Body of pancreas (tissue), 4 donors: Measurements from ENCODE around the gene ZNF513. TPM values are rescaled to one million over a fixed set of nuclear protein-coding genes. Genes with fewer than 3 reads are reported as not detected.

Experiments
- ATAC-seq: fragments of 150-250 bp; one replicate; pipeline ENCODE4 v1.9.1; 2016
- DNase-seq, 4 donors: peaks; one replicate each; pipeline ENCODE4 v3.0.0-alpha.2; 2019
- H3K27ac ChIP-seq, 4 donors: fragments of 200-600 bp; sonication (generic); 1 replicate in 3 of 4; 2 replicates in 1 of 4; pipeline versions ENCODE4 v1.5.1 to v1.6.1; 2016 to 2019; ENCODE audit warnings: mild to moderate bottlenecking in 1 of 4, mixed read lengths in 1 of 4, moderate library complexity in 1 of 4
- H3K27me3 ChIP-seq, 2 donors: fragments of 200-600 bp; sonication (generic); one replicate each; pipeline ENCODE4 v1.6.0; 2016; ENCODE audit warnings: mild to moderate bottlenecking in 1 of 2
- H3K36me3 ChIP-seq, 2 donors: fragments of 200-600 bp; sonication (generic); replicated peaks in 1 of 2; 2 replicates each; pipeline ENCODE4 v1.5.1; 2016; ENCODE audit warnings: low read depth in 2 of 2; ENCODE audit not compliant: insufficient read depth in 1 of 2
- H3K4me1 ChIP-seq: fragments of 200-600 bp; sonication (generic); one replicate; pipeline ENCODE4 v1.6.0; 2016
- H3K4me3 ChIP-seq, 2 donors: fragments of 200-600 bp; sonication (generic); 1 replicate in 1 of 2; 2 replicates in 1 of 2; pipeline ENCODE4 v1.5.1; 2016 to 2019
- H3K9me3 ChIP-seq, 3 donors: fragments of 200-600 bp; sonication (generic); 1 replicate in 2 of 3; 2 replicates in 1 of 3; pipeline ENCODE4 v1.5.1; 2016
- CTCF ChIP-seq, 7 experiments: fragments of 450-650 bp in 4 of 7; fragments of 200-600 bp in 3 of 7; sonication (generic) in 3 of 7; IDR thresholded peaks; one replicate each; pipeline ENCODE4 v1.5.1; 2016 to 2019; ENCODE audit warnings: antibody characterized with exemption in 7 of 7
- POLR2A ChIP-seq, 3 donors: fragments of 450-650 bp; IDR thresholded peaks; one replicate each; pipeline ENCODE4 v1.6.1; 2016; ENCODE audit warnings: antibody characterized with exemption in 3 of 3, mild to moderate bottlenecking in 2 of 3
- WGBS, 2 donors: methylation state at CpG; one replicate each; pipeline ENCODE4 v1.1.5; 2017; 5-methylcytosine and 5-hydroxymethylcytosine counted together
- intact Hi-C: fragments of 100-400 bp; cut with DNase I; formaldehyde crosslinking; loops from one replicate; pipeline ENCODE4 v1.15.1; 2023
- total RNA-seq, 2 donors: library from RNA; depleted of rRNA; stranded (reverse); fragments of >200 nt; gene quantifications; one replicate each; pipeline ENCODE4 v1.1.0, GENCODE V29; 2016

ZNF513 gene
- total RNA-seq, 2 donors from 2014 or later = 11.7 to 22.1 TPM

GRCh38 chr2:27377618-27378095 is 2.9 kb downstream of the ZNF513 start:
- no peaks in the 10 kb centered on the region for H3K27me3 ChIP-seq
- no peak overlapping the region for H3K27ac ChIP-seq
- DNase-seq (no peak), ATAC-seq (no peak)
- H3K4me1 ChIP-seq = peaks cover 29% of the 10 kb centered on the region
- TF ChIP-seq CTCF (IDR thresholded peaks at IDR 0.05) = no peak
- TF ChIP-seq POLR2A (IDR thresholded peaks at IDR 0.05) = no peak
- intact Hi-C loops = no loop called here
- H3K36me3 ChIP-seq = peaks cover 17 to 28% of the 10 kb centered on the region in 2 donors
- 78 to 82% methylated on average over 9 to 18 of the region's 18 CpGs for WGBS, 2 donors
- no peaks in the 10 kb centered on the region for H3K9me3 ChIP-seq
- H3K4me3 ChIP-seq = no peak overlapping the region

GRCh38 chr2:27376866-27377617 is 3.5 kb downstream of the ZNF513 start:
- ATAC-seq (no peak), DNase-seq (no peak)
- H3K4me1 ChIP-seq = peaks cover 35% of the 10 kb centered on the region
- no peak for TF ChIP-seq POLR2A (IDR thresholded peaks at IDR 0.05)
- no peak for TF ChIP-seq CTCF (IDR thresholded peaks at IDR 0.05)
- WGBS, 2 donors = 63 to 72% methylated on average over 9 to 10 of the region's 10 CpGs
- H3K27ac ChIP-seq = no peak overlapping the region
- intact Hi-C loops = no loop called here
- no peaks in the 10 kb centered on the region for H3K9me3 ChIP-seq
- H3K27me3 ChIP-seq = no peaks in the 10 kb centered on the region
- H3K4me3 ChIP-seq = no peak overlapping the region
- peaks cover 17 to 28% of the 10 kb centered on the region in 2 donors for H3K36me3 ChIP-seq

- no peak for TF ChIP-seq POLR2A (IDR thresholded peaks at IDR 0.05)
- TF ChIP-seq CTCF (IDR thresholded peaks at IDR 0.05) = no peak
- Histone ChIP-seq H3K36me3 (peaks cover 17 to 28% of the 10 kb centered on the region in 2 donors), H3K27ac (no peak overlapping the region), H3K4me3 (no peak overlapping the region), H3K9me3 (no peaks in the 10 kb centered on the region), H3K27me3 (no peaks in the 10 kb centered on the region), H3K4me1 (peaks cover 40% of the 10 kb centered on the region)
- WGBS, 2 donors = 81 to 85% methylated on average over 13 to 16 of the region's 16 CpGs
- no peak for ATAC-seq
- DNase-seq = no peak
- intact Hi-C loops = no loop called here
Observed at GRCh38 chr2:27376151-27376865, 4.2 kb downstream of the ZNF513 start.

- 88 to 95% methylated on average over 15 to 20 of the region's 20 CpGs for WGBS, 2 donors
- Histone ChIP-seq H3K27ac (no peak overlapping the region), H3K4me1 (peaks cover 38% of the 10 kb centered on the region), H3K27me3 (no peaks in the 10 kb centered on the region), H3K4me3 (no peak overlapping the region), H3K9me3 (no peaks in the 10 kb centered on the region), H3K36me3 (peaks cover 17 to 28% of the 10 kb centered on the region in 2 donors)
- no peak for TF ChIP-seq POLR2A (IDR thresholded peaks at IDR 0.05)
- no peak for ATAC-seq
- intact Hi-C loops = no loop called here
- DNase-seq = no peak
Observed at GRCh38 chr2:27375513-27376099, 4.9 kb downstream of the ZNF513 start.

- H3K9me3 ChIP-seq = no peaks in the 10 kb centered on the region
- H3K36me3 ChIP-seq = peaks cover 17 to 29% of the 10 kb centered on the region in 2 donors
- H3K27ac ChIP-seq = no peak overlapping the region
- no peak for TF ChIP-seq CTCF (IDR thresholded peaks at IDR 0.05)
- TF ChIP-seq POLR2A (IDR thresholded peaks at IDR 0.05) = no peak
- no peak for DNase-seq
- no peak overlapping the region for H3K4me3 ChIP-seq
- no peaks in the 10 kb centered on the region for H3K27me3 ChIP-seq
- H3K4me1 ChIP-seq = peaks cover 31% of the 10 kb centered on the region
- ATAC-seq = no peak
- WGBS, 2 donors = 68 to 70% methylated on average over 5 of the region's 5 CpGs
- intact Hi-C loops = no loop called here
Observed at GRCh38 chr2:27373567-27373966, 7.0 kb downstream of the ZNF513 start.
